GM12892 (cell line): Measurements from ENCODE around the gene WTIP.

ENCODE experiments used
- POLR2A ChIP-seq: IDR thresholded peaks from 2 replicates; pipeline ENCODE4 v1.6.1; 2011; ENCODE audit warnings: low read depth, low read length, control low read depth
- POLR2AphosphoS5 ChIP-seq: IDR thresholded peaks from 2 replicates; pipeline ENCODE4 v1.6.1; 2011; ENCODE audit warnings: low read depth, low read length, control low read depth
- TAF1 ChIP-seq: IDR thresholded peaks from 2 replicates; pipeline ENCODE4 v1.6.1; 2011; ENCODE audit warnings: low read depth, mild to moderate bottlenecking, control low read depth, low read length, borderline replicate concordance

DNA sequence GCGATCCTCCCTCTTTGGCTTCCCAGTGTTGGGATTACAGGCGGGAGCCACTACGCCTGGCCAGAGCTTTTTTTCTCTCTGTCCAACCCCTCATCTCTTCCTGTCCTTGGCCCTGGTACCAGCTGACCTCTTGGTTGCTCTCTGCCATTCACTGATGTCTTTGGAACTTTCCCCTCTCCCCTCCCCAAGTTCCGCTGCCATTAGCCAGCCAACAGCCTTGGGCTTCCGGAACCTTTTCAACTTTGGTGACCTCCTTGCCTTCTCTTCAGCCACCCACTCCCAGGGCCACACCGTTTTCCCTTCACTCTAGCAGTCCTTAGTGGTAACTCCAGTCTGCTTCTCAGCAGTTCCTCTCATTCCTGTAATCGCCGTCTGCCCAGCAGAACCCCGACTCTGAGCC is 4.3 kb downstream of the WTIP start:
- TF ChIP-seq POLR2A (no peak), POLR2AphosphoS5 (no peak), TAF1 (no peak)
